IMR-90 (cell line): Measurements from ENCODE around the gene TMEM219. TPM values are rescaled to one million over a fixed set of nuclear protein-coding genes. Genes with fewer than 3 reads are reported as not detected.

ENCODE experiments used
- ATAC-seq: fragments of 200-7000 bp; cut with Tn5 transposase; 2 replicates; pipeline ENCODE4 v1.9.1; 2020; ENCODE audit warnings: low read depth, mild to moderate bottlenecking, moderate library complexity
- BruUV-seq: library from RNA; stranded (reverse); fragments of 400-500 nt; replicated peaks from 2 replicates; lab custom pipeline; 2021; lab: Mats Ljungman, UMichigan
- CTCF ChIA-PET: fragments of 300-600 bp; formaldehyde crosslinking; extraction: SDS; loops from one replicate; lab custom pipeline; 2021; ENCODE audit warnings: antibody characterized with exemption; lab: Yijun Ruan, JAX
- POLR2A ChIA-PET: fragments of 300-600 bp; sonication (Branson Sonifier 250); formaldehyde crosslinking; loops from one replicate; lab custom pipeline; 2022; ENCODE audit warnings: antibody characterized with exemption; ENCODE audit not compliant: unreplicated experiment; lab: Charles Lee
- DNase-seq: peaks from one replicate; pipeline ENCODE4 v3.0.0; 2013
- H2AFZ ChIP-seq: replicated peaks from 2 replicates; pipeline ENCODE3; 2013; ENCODE audit warnings: low read length, mild to moderate bottlenecking; ENCODE audit not compliant: poor library complexity
- H2AK5ac ChIP-seq: 2 replicates; pipeline ENCODE4 v1.6.1; 2013; ENCODE audit warnings: low read depth, low read length, inconsistent platforms
- H2AK9ac ChIP-seq: replicated peaks from 2 replicates; pipeline ENCODE3; 2013; ENCODE audit warnings: mild to moderate bottlenecking, low read depth, low read length, moderate library complexity; ENCODE audit not compliant: poor library complexity
- H2BK120ac ChIP-seq: 2 replicates; pipeline ENCODE4 v1.6.1; 2013; ENCODE audit warnings: low read depth, low read length, inconsistent platforms
- H2BK15ac ChIP-seq: 3 replicates; pipeline ENCODE4 v1.6.1; 2013; ENCODE audit warnings: low read depth, low read length, inconsistent platforms
- H2BK20ac ChIP-seq: 2 replicates; pipeline ENCODE4 v1.6.1; 2013; ENCODE audit warnings: low read depth, mild to moderate bottlenecking, inconsistent platforms, low read length, moderate library complexity
- H2BK5ac ChIP-seq: 2 replicates; pipeline ENCODE4 v1.6.1; 2013; ENCODE audit warnings: mild to moderate bottlenecking, low read depth, low read length, inconsistent platforms; ENCODE audit not compliant: poor library complexity, severe bottlenecking
- H3K14ac ChIP-seq: replicated peaks from 2 replicates; pipeline ENCODE4 v1.6.1; 2013; ENCODE audit warnings: low read depth, low read length, inconsistent platforms
- H3K18ac ChIP-seq: 2 replicates; pipeline ENCODE4 v1.6.1; 2013; ENCODE audit warnings: low read depth, low read length, control low read depth
- H3K23ac ChIP-seq: 2 replicates; pipeline ENCODE4 v1.6.1; 2013; ENCODE audit warnings: low read depth, low read length, inconsistent platforms
- H3K27ac ChIP-seq: 2 replicates; pipeline ENCODE4 v1.5.1; 2013; ENCODE audit warnings: mild to moderate bottlenecking, control low read depth, low read length; ENCODE audit not compliant: insufficient read depth
- H3K27me3 ChIP-seq: 2 replicates; pipeline ENCODE4 v1.6.1; 2013; ENCODE audit warnings: low read length; ENCODE audit not compliant: control insufficient read depth, insufficient read depth
- H3K36me3 ChIP-seq: 2 replicates; pipeline ENCODE4 v1.6.1; 2013; ENCODE audit warnings: low read length, mixed read lengths; ENCODE audit not compliant: control insufficient read depth, insufficient read depth
- H3K4ac ChIP-seq: 2 replicates; pipeline ENCODE4 v1.6.1; 2013; ENCODE audit warnings: low read depth, low read length, inconsistent platforms
- H3K4me1 ChIP-seq: 2 replicates; pipeline ENCODE4 v1.6.1; 2013; ENCODE audit warnings: low read length, mixed read lengths; ENCODE audit not compliant: control insufficient read depth, insufficient read depth
- H3K4me2 ChIP-seq: 2 replicates; pipeline ENCODE4 v1.6.1; 2013; ENCODE audit warnings: low read depth, mild to moderate bottlenecking, control low read depth, low read length, moderate library complexity
- H3K4me3 ChIP-seq: 2 replicates; pipeline ENCODE4 v1.5.1; 2013; ENCODE audit warnings: low read depth, mild to moderate bottlenecking, control low read depth, low read length, moderate library complexity; ENCODE audit not compliant: insufficient read depth
- H3K56ac ChIP-seq: 2 replicates; pipeline ENCODE4 v1.6.1; 2013; ENCODE audit warnings: low read length, inconsistent platforms; ENCODE audit not compliant: insufficient read depth; ENCODE audit errors: extremely low read depth
- H3K79me1 ChIP-seq, 2 experiments: 2 replicates each; pipeline ENCODE4 v1.6.1; 2013; ENCODE audit warnings: low read length in 2 of 2, inconsistent platforms in 1 of 2, low read depth in 1 of 2
- H3K9ac ChIP-seq: 2 replicates; pipeline ENCODE4 v1.6.1; 2013; ENCODE audit warnings: low read depth, low read length, control low read depth
- H3K9me1 ChIP-seq: 2 replicates; pipeline ENCODE4 v1.6.1; 2013; ENCODE audit warnings: low read length, inconsistent platforms; ENCODE audit not compliant: insufficient read depth
- H3K9me3 ChIP-seq: 2 replicates; pipeline ENCODE4 v1.6.1; 2013; ENCODE audit warnings: low read length; ENCODE audit not compliant: control insufficient read depth, insufficient read depth
- H4K20me1 ChIP-seq: 2 replicates; pipeline ENCODE4 v1.6.1; 2013; ENCODE audit warnings: low read length, inconsistent platforms; ENCODE audit not compliant: insufficient read depth
- H4K5ac ChIP-seq: 2 replicates; pipeline ENCODE4 v1.6.1; 2013; ENCODE audit warnings: mild to moderate bottlenecking, low read depth, low read length, control low read depth
- H4K8ac ChIP-seq, 2 experiments: 2 replicates each; pipeline ENCODE4 v1.6.1; 2013; ENCODE audit warnings: low read depth in 2 of 2, low read length in 2 of 2, control low read depth in 1 of 2, inconsistent platforms in 1 of 2
- H4K91ac ChIP-seq: 2 replicates; pipeline ENCODE4 v1.6.1; 2013; ENCODE audit warnings: low read depth, low read length, inconsistent platforms; ENCODE audit not compliant: insufficient read depth
- BHLHE40 ChIP-seq: fragments of 150-350 bp; IDR thresholded peaks from 2 replicates; pipeline ENCODE4 v1.6.1; 2016; ENCODE audit warnings: mild to moderate bottlenecking, low read depth, low read length
- CEBPB ChIP-seq: IDR thresholded peaks from 2 replicates; pipeline ENCODE4 v1.6.1; 2012; ENCODE audit warnings: low read depth, low read length, improper control_type of control experiment
- CHD1 ChIP-seq: IDR thresholded peaks from 2 replicates; pipeline ENCODE4 v1.6.1; 2012; ENCODE audit warnings: low read depth, low read length, improper control_type of control experiment
- CTCF ChIP-seq: conservative IDR thresholded peaks from 2 replicates; pipeline ENCODE4 v1.5.1; 2012; ENCODE audit warnings: mild to moderate bottlenecking, low read depth, low read length, improper control_type of control experiment
- ELK1 ChIP-seq: fragments of 150-350 bp; IDR thresholded peaks from 2 replicates; pipeline ENCODE4 v1.6.1; 2016; ENCODE audit warnings: low read depth, mild to moderate bottlenecking, low read length, moderate library complexity, borderline replicate concordance
- FOS ChIP-seq: fragments of 150-350 bp; IDR thresholded peaks from 2 replicates; pipeline ENCODE4 v1.6.1; 2016; ENCODE audit warnings: low read depth, low read length
- MAFK ChIP-seq: IDR thresholded peaks from 2 replicates; pipeline ENCODE4 v1.6.1; 2012; ENCODE audit warnings: low read depth, low read length, improper control_type of control experiment
- MAZ ChIP-seq: IDR thresholded peaks from 2 replicates; pipeline ENCODE4 v1.6.1; 2012; ENCODE audit warnings: low read depth, mild to moderate bottlenecking, low read length, improper control_type of control experiment, moderate library complexity, borderline replicate concordance
- MXI1 ChIP-seq: IDR thresholded peaks from 2 replicates; pipeline ENCODE4 v1.6.1; 2012; ENCODE audit warnings: low read depth, mild to moderate bottlenecking, low read length, moderate library complexity, borderline replicate concordance
- NFE2L2 ChIP-seq: fragments of 150-350 bp; IDR thresholded peaks from 2 replicates; pipeline ENCODE4 v1.6.1; 2016; ENCODE audit warnings: low read depth, mild to moderate bottlenecking, low read length
- POLR2A ChIP-seq: IDR thresholded peaks from 2 replicates; pipeline ENCODE4 v1.6.1; 2012; ENCODE audit warnings: mild to moderate bottlenecking, low read depth, low read length
- RAD21 ChIP-seq: IDR thresholded peaks from 2 replicates; pipeline ENCODE4 v1.6.1; 2012; ENCODE audit warnings: low read length, improper control_type of control experiment
- RCOR1 ChIP-seq: IDR thresholded peaks from 2 replicates; pipeline ENCODE4 v1.6.1; 2012; ENCODE audit warnings: mild to moderate bottlenecking, low read length, improper control_type of control experiment; ENCODE audit not compliant: insufficient replicate concordance
- RFX5 ChIP-seq: IDR thresholded peaks from 2 replicates; pipeline ENCODE4 v1.8.0; 2012; ENCODE audit warnings: low read depth, mild to moderate bottlenecking, low read length, moderate library complexity
- SMC3 ChIP-seq: fragments of 150-350 bp; IDR thresholded peaks from 2 replicates; pipeline ENCODE4 v1.6.1; 2016; ENCODE audit warnings: low read depth, mild to moderate bottlenecking, antibody characterized with exemption, low read length, moderate library complexity
- WGBS, 2 experiments: methylation state at CpG; one replicate each; pipeline versions ENCODE4 v1.1.5 to v1.1.7; 2013; ENCODE audit warnings: missing lambda C conversion rate in 2 of 2; ENCODE audit not compliant: insufficient read length in 1 of 2; ENCODE audit errors: extremely low coverage in 2 of 2; 5-methylcytosine and 5-hydroxymethylcytosine counted together
- dilution Hi-C: fragments of 300-500 bp; cut with HindIII; formaldehyde crosslinking; loops from one replicate; pipeline ENCODE4 v1.14.3; 2018; ENCODE audit warnings: low sequenced_read_pairs; ENCODE audit not compliant: unreplicated experiment
- in situ Hi-C: fragments of 300-500 bp; cut with MboI; formaldehyde crosslinking; loops from 3 replicates; pipeline ENCODE4 v1.14.3; 2019; ENCODE audit warnings: low sequenced_read_pairs, inconsistent platforms, mixed read lengths
- intact Hi-C: fragments of 100-400 bp; cut with micrococcal nuclease; formaldehyde crosslinking; loops from 2 replicates; pipeline ENCODE4 v1.10.0; 2022
- polyA plus RNA-seq, 3 experiments: library from polyadenylated mRNA; depleted of rRNA; stranded (reverse); fragments of >200 nt; gene quantifications; 2 replicates each; pipeline ENCODE4 v1.2.3, GENCODE V29; 2012; ENCODE audit warnings: low replicate concordance in 1 of 3
- total RNA-seq: library from RNA; depleted of rRNA; stranded (reverse); fragments of >200 nt; gene quantifications from 2 replicates; pipeline ENCODE4 v1.2.3, GENCODE V29; 2012
- TF ChIP-seq, protein P1 (sequence below): fragments of 150-350 bp; IDR thresholded peaks from 2 replicates; pipeline ENCODE4 v1.6.1; 2017; ENCODE audit warnings: mild to moderate bottlenecking, antibody characterized with exemption, low read length, low read depth

Gene TMEM219
- total and polyA plus RNA-seq, 2 of the 4 experiments (the other 2 are of a cell fraction) = 47.0 to 95.3 TPM

- no peak overlapping the region for H2BK120ac ChIP-seq
- dilution Hi-C loops (no loop called here), in situ Hi-C loops (no loop called here), intact Hi-C loops (no loop called here)
- no peak overlapping the region for H4K5ac ChIP-seq
- no peak overlapping the region for H2BK20ac ChIP-seq
- ChIA-PET CTCF (no interaction called here), POLR2A (no interaction called here)
- no peak overlapping the region for H3K23ac ChIP-seq
- H3K18ac ChIP-seq = no peak overlapping the region
- H2BK5ac ChIP-seq = no peak overlapping the region
- BruUV-seq = no TSS peak
- H2AFZ ChIP-seq = no peak overlapping the region
- H3K4me2 ChIP-seq = no peak overlapping the region
- WGBS, 2 experiments = 64% methylated on average over 5 of the region's 11 CpGs; no CpG with 5 or more reads in 1 of the 2 experiments
- H4K8ac ChIP-seq = no peak overlapping the region
- no peak overlapping the region for H2AK5ac ChIP-seq
- H3K4ac ChIP-seq = no peak overlapping the region
- H4K20me1 ChIP-seq = no peaks in the 10 kb centered on the region; the same call in 1 of the 2 replicates
- H3K27me3 ChIP-seq = peaks cover 27% of the 10 kb centered on the region
- DNase-seq (no peak), ATAC-seq (no peak)
- H3K56ac ChIP-seq = no peak overlapping the region
- H3K27ac ChIP-seq = no peak overlapping the region
- no peaks in the 10 kb centered on the region for H3K9me3 ChIP-seq
- H3K4me1 ChIP-seq = no peaks in the 10 kb centered on the region; the same call in 1 of the 2 replicates
- no peak overlapping the region for H2AK9ac ChIP-seq
- no peak overlapping the region for H3K9ac ChIP-seq
- no peak overlapping the region for H2BK15ac ChIP-seq
- H4K91ac ChIP-seq = no peak overlapping the region
- H3K14ac ChIP-seq = no peak overlapping the region
- H3K4me3 ChIP-seq = no peak overlapping the region
- no peaks in the 10 kb centered on the region; a peak in 1 of 4 replicates for H3K79me1 ChIP-seq
- no peaks in the 10 kb centered on the region for H3K9me1 ChIP-seq
- TF ChIP-seq MAZ = no peak
- no peak for TF ChIP-seq CHD1
- TF ChIP-seq MAFK = no peak
- TF ChIP-seq POLR2A = no peak
- TF ChIP-seq, protein P1, sequence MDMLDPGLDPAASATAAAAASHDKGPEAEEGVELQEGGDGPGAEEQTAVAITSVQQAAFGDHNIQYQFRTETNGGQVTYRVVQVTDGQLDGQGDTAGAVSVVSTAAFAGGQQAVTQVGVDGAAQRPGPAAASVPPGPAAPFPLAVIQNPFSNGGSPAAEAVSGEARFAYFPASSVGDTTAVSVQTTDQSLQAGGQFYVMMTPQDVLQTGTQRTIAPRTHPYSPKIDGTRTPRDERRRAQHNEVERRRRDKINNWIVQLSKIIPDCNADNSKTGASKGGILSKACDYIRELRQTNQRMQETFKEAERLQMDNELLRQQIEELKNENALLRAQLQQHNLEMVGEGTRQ = no peak
- no peak for TF ChIP-seq RAD21
- TF ChIP-seq MXI1 = no peak
- no peak for TF ChIP-seq CEBPB
- no peak for TF ChIP-seq NFE2L2
- TF ChIP-seq ELK1 = no peak
- TF ChIP-seq CTCF = no peak
- TF ChIP-seq SMC3 = no peak
- TF ChIP-seq RFX5 = no peak
- no peak for TF ChIP-seq RCOR1
- TF ChIP-seq BHLHE40 = no peak
- TF ChIP-seq FOS = no peak
- H3K36me3 ChIP-seq = peaks cover 7% of the 10 kb centered on the region; the same call in 1 of the 2 replicates
Measured at GRCh38 chr16:30007378-30007895, 45.6 kb downstream of the TMEM219 start.
